HUES48 (cell line): ENCODE measurements around the gene FAM193A.

Source experiments
- H3K27ac ChIP-seq: one replicate; pipeline ENCODE4 v1.7.0; 2013; ENCODE audit warnings: low read depth, low read length, inconsistent platforms
- H3K27me3 ChIP-seq: 2 replicates; pipeline ENCODE4 v1.6.1; 2013; ENCODE audit warnings: mild to moderate bottlenecking, low read length; ENCODE audit not compliant: control insufficient read depth, insufficient read depth
- H3K36me3 ChIP-seq: 2 replicates; pipeline ENCODE4 v1.6.1; 2013; ENCODE audit warnings: low read length; ENCODE audit not compliant: control insufficient read depth, insufficient read depth
- H3K4me1 ChIP-seq: 2 replicates; pipeline ENCODE4 v1.6.1; 2013; ENCODE audit warnings: mild to moderate bottlenecking, low read length; ENCODE audit not compliant: control insufficient read depth, insufficient read depth
- H3K4me3 ChIP-seq: 2 replicates; pipeline ENCODE4 v1.5.1; 2013; ENCODE audit warnings: mild to moderate bottlenecking, low read depth, low read length
- H3K9ac ChIP-seq: 2 replicates; pipeline ENCODE4 v1.6.1; 2013; ENCODE audit warnings: mild to moderate bottlenecking, low read depth, low read length, moderate library complexity
- H3K9me3 ChIP-seq: 2 replicates; pipeline ENCODE4 v1.6.1; 2013; ENCODE audit warnings: low read length; ENCODE audit not compliant: control insufficient read depth, insufficient read depth

FAM193A gene

GRCh38 chr4:2551118-2551517 lies 14.7 kb downstream of the FAM193A start:
- H3K27ac ChIP-seq = no peak overlapping the region
- H3K9me3 ChIP-seq = no peaks in the 10 kb centered on the region
- H3K9ac ChIP-seq = no peak overlapping the region
- no peaks in the 10 kb centered on the region for H3K36me3 ChIP-seq
- H3K4me3 ChIP-seq = no peak overlapping the region
- H3K4me1 ChIP-seq = 0 out of 2 replicates have a peak, but pooled peaks cover 4% of the 10 kb centered on the region
- no peaks in the 10 kb centered on the region for H3K27me3 ChIP-seq

GRCh38 chr4:2552806-2553205 lies 16.4 kb downstream of the FAM193A start:
- Histone ChIP-seq H3K4me1 (0 out of 2 replicates have a peak, but pooled peaks cover 4% of the 10 kb centered on the region), H3K4me3 (no peak overlapping the region), H3K27me3 (no peaks in the 10 kb centered on the region), H3K9me3 (no peaks in the 10 kb centered on the region), H3K36me3 (no peaks in the 10 kb centered on the region), H3K9ac (no peak overlapping the region), H3K27ac (no peak overlapping the region)

- Histone ChIP-seq H3K36me3 (no peaks in the 10 kb centered on the region), H3K9me3 (no peaks in the 10 kb centered on the region), H3K27ac (no peak overlapping the region), H3K9ac (no peak overlapping the region), H3K4me1 (0 out of 2 replicates have a peak, but pooled peaks cover 4% of the 10 kb centered on the region), H3K4me3 (no peak overlapping the region), H3K27me3 (no peaks in the 10 kb centered on the region)
These were observed 21.9 kb downstream of the FAM193A start for GRCh38 chr4:2558301-2558700.

- Histone ChIP-seq H3K36me3 (no peaks in the 10 kb centered on the region), H3K27me3 (no peaks in the 10 kb centered on the region), H3K9ac (no peak overlapping the region), H3K4me3 (no peak overlapping the region), H3K9me3 (no peaks in the 10 kb centered on the region), H3K27ac (no peak overlapping the region), H3K4me1 (no peaks in the 10 kb centered on the region)
These were observed 23.7 kb downstream of the FAM193A start for GRCh38 chr4:2560167-2560566.

GRCh38 chr4:2565533-2565932 lies 29.1 kb downstream of the FAM193A start:
- no peaks in the 10 kb centered on the region for H3K36me3 ChIP-seq
- no peaks in the 10 kb centered on the region for H3K27me3 ChIP-seq
- no peaks in the 10 kb centered on the region for H3K9me3 ChIP-seq
- H3K4me3 ChIP-seq = no peak overlapping the region
- peaks cover 4% of the 10 kb centered on the region for H3K4me1 ChIP-seq
- H3K9ac ChIP-seq = no peak overlapping the region
- no peak overlapping the region for H3K27ac ChIP-seq

GRCh38 chr4:2570036-2570435 lies 33.6 kb downstream of the FAM193A start:
- no peak overlapping the region for H3K27ac ChIP-seq
- no peaks in the 10 kb centered on the region for H3K27me3 ChIP-seq
- no peak overlapping the region for H3K4me3 ChIP-seq
- H3K36me3 ChIP-seq = no peaks in the 10 kb centered on the region
- peaks cover 9% of the 10 kb centered on the region for H3K4me1 ChIP-seq
- no peak overlapping the region for H3K9ac ChIP-seq
- no peaks in the 10 kb centered on the region for H3K9me3 ChIP-seq

- H3K36me3 ChIP-seq = no peaks in the 10 kb centered on the region
- H3K4me1 ChIP-seq = peaks cover 9% of the 10 kb centered on the region
- H3K27ac ChIP-seq = no peak overlapping the region
- no peak overlapping the region for H3K9ac ChIP-seq
- no peaks in the 10 kb centered on the region for H3K9me3 ChIP-seq
- no peak overlapping the region for H3K4me3 ChIP-seq
- H3K27me3 ChIP-seq = no peaks in the 10 kb centered on the region
These were observed 34.2 kb downstream of the FAM193A start for GRCh38 chr4:2570551-2571222.

- Histone ChIP-seq H3K4me3 (no peak overlapping the region), H3K4me1 (peaks cover 9% of the 10 kb centered on the region), H3K9me3 (no peaks in the 10 kb centered on the region), H3K27me3 (no peaks in the 10 kb centered on the region), H3K27ac (no peak overlapping the region), H3K9ac (no peak overlapping the region), H3K36me3 (no peaks in the 10 kb centered on the region)
These were observed 35.6 kb downstream of the FAM193A start for GRCh38 chr4:2572076-2572475.

GRCh38 chr4:2572866-2573265 lies 36.4 kb downstream of the FAM193A start:
- Histone ChIP-seq H3K4me3 (no peak overlapping the region), H3K27me3 (no peaks in the 10 kb centered on the region), H3K27ac (no peak overlapping the region), H3K4me1 (peaks cover 9% of the 10 kb centered on the region), H3K9me3 (no peaks in the 10 kb centered on the region), H3K9ac (no peak overlapping the region), H3K36me3 (no peaks in the 10 kb centered on the region)

GRCh38 chr4:2574009-2574408 lies 37.6 kb downstream of the FAM193A start:
- Histone ChIP-seq H3K9ac (no peak overlapping the region), H3K4me1 (peaks cover 9% of the 10 kb centered on the region), H3K4me3 (no peak overlapping the region), H3K27me3 (no peaks in the 10 kb centered on the region), H3K36me3 (no peaks in the 10 kb centered on the region), H3K9me3 (no peaks in the 10 kb centered on the region), H3K27ac (no peak overlapping the region)

- Histone ChIP-seq H3K36me3 (no peaks in the 10 kb centered on the region), H3K9me3 (no peaks in the 10 kb centered on the region), H3K27ac (no peak overlapping the region), H3K4me3 (no peak overlapping the region), H3K27me3 (no peaks in the 10 kb centered on the region), H3K9ac (no peak overlapping the region), H3K4me1 (peaks cover 9% of the 10 kb centered on the region)
These were observed 38.4 kb downstream of the FAM193A start for GRCh38 chr4:2574863-2575262.
